DMS 273 (cell line): ENCODE measurements around the gene TATDN3.
"Not testable (repeated sequence)": the region's sequence is repeated elsewhere in the genome, so short reads cannot be mapped to it uniquely, and the experiment has no call there.

Experiments used
- DNase-seq: peaks from one replicate; lab custom pipeline; 2025; ENCODE audit not compliant: unreplicated experiment; lab: John Stamatoyannopoulos, UW

Gene TATDN3

GRCh38 chr1:212827831-212828278 is 36.2 kb downstream of the TATDN3 start:
- no peak for DNase-seq

- no peak for DNase-seq
Observed at GRCh38 chr1:212828395-212828794, 36.7 kb downstream of the TATDN3 start.

GRCh38 chr1:212833211-212834207 is 41.8 kb downstream of the TATDN3 start:
- not testable (repeated sequence) for DNase-seq

GRCh38 chr1:212838145-212838544 is 46.5 kb downstream of the TATDN3 start:
- no peak for DNase-seq

GRCh38 chr1:212844521-212844920 is 52.8 kb downstream of the TATDN3 start:
- DNase-seq = not testable (repeated sequence)

GRCh38 chr1:212847549-212847948 is 55.9 kb downstream of the TATDN3 start, which contains the start of gene SPATA45:
Gene SPATA45, minus strand, starts transcription at chr1:212847649. Its CDS starts 11,500 bp downstream, at chr1:212836149.
- no peak for DNase-seq

- no peak for DNase-seq
Observed at GRCh38 chr1:212852105-212852688, 60.5 kb downstream of the TATDN3 start.

GRCh38 chr1:212853658-212854057 is 62.0 kb downstream of the TATDN3 start:
- DNase-seq = no peak

GRCh38 chr1:212856755-212857154 is 65.1 kb downstream of the TATDN3 start:
- DNase-seq = no peak

- DNase-seq = peak; percentile 99
Observed at GRCh38 chr1:212857992-212858460, 66.3 kb downstream of the TATDN3 start, which contains the start of gene FLVCR1. Gene FLVCR1, plus strand, starts transcription at chr1:212858275. Its CDS starts 178 bp downstream, at chr1:212858453.

- peak; percentile 70 for DNase-seq
Observed at GRCh38 chr1:212858461-212859265, 67.0 kb downstream of the TATDN3 start.

GRCh38 chr1:212860713-212861581 is 69.3 kb downstream of the TATDN3 start:
- DNase-seq = peak; percentile 64

GRCh38 chr1:212862111-212862690 is 70.5 kb downstream of the TATDN3 start:
- no peak for DNase-seq

GRCh38 chr1:212863345-212863744 is 71.7 kb downstream of the TATDN3 start:
- DNase-seq = not testable (repeated sequence)

- no peak for DNase-seq
Observed at GRCh38 chr1:212864201-212864600, 72.5 kb downstream of the TATDN3 start.
